HEK293 (cell line): Measurements from ENCODE around the gene NOC4L.

Experiments
- CTCF ChIA-PET: fragments of 350-600 bp; formaldehyde crosslinking; extraction: SDS; loops from one replicate; lab custom pipeline; 2021; ENCODE audit warnings: antibody characterized with exemption; lab: Yijun Ruan, JAX
- POLR2A ChIA-PET: fragments of 300-600 bp; formaldehyde crosslinking; extraction: SDS; loops from one replicate; lab custom pipeline; 2020; ENCODE audit warnings: antibody characterized with exemption, inconsistent platforms; lab: Yijun Ruan, JAX
- H3K27ac ChIP-seq: fragments of 200-500 bp; sonication (Bioruptor generic); 2 replicates; pipeline ENCODE4 v1.5.1; 2014; ENCODE audit warnings: low read depth, low read length, control low read depth, inconsistent platforms; ENCODE audit errors: extremely low read depth
- H3K36me3 ChIP-seq, 2 experiments: fragments of 200-500 bp in 1 of 2; sonication (Bioruptor generic) in 1 of 2; 1 replicate in 1 of 2; 2 replicates in 1 of 2; pipeline ENCODE4 v1.5.1; 2014 to 2017; ENCODE audit warnings: inconsistent platforms in 2 of 2, low read length in 2 of 2; ENCODE audit not compliant: control insufficient read depth in 2 of 2, insufficient read depth in 1 of 2
- H3K4me1 ChIP-seq: fragments of 200-500 bp; sonication (Bioruptor generic); 2 replicates; pipeline ENCODE4 v1.5.1; 2014; ENCODE audit warnings: mild to moderate bottlenecking, low read length, inconsistent platforms; ENCODE audit not compliant: control insufficient read depth, insufficient read depth
- H3K4me3 ChIP-seq: 2 replicates; pipeline ENCODE4 v1.5.1; 2011; ENCODE audit warnings: low read depth, mild to moderate bottlenecking, control low read depth, low read length, moderate library complexity
- H3K9me3 ChIP-seq: fragments of 200-500 bp; sonication (Bioruptor generic); 2 replicates; pipeline ENCODE4 v1.5.1; 2014; ENCODE audit warnings: low read depth, low read length, inconsistent platforms; ENCODE audit not compliant: control insufficient read depth, insufficient read depth
- HOXD13 ChIP-seq: sonication (generic); formaldehyde crosslinking; IDR thresholded peaks from 2 replicates; pipeline ENCODE4 v1.8.0; 2022; ENCODE audit warnings: missing genetic modification reagents, borderline replicate concordance
- KLF7 ChIP-seq: fragments of 450-650 bp; formaldehyde crosslinking; IDR thresholded peaks from 2 replicates; pipeline ENCODE4 v1.5.1; 2016; ENCODE audit warnings: missing biosample characterization, missing genetic modification characterization, borderline replicate concordance
- KLF8 ChIP-seq: fragments of 450-650 bp; formaldehyde crosslinking; IDR thresholded peaks from 2 replicates; pipeline ENCODE4 v1.5.1; 2016; ENCODE audit warnings: missing biosample characterization, missing genetic modification characterization
- OSR2 ChIP-seq: fragments of 450-650 bp; formaldehyde crosslinking; IDR thresholded peaks from 2 replicates; pipeline ENCODE4 v1.5.1; 2016; ENCODE audit warnings: missing biosample characterization, missing genetic modification characterization
- SP7 ChIP-seq: fragments of 450-650 bp; formaldehyde crosslinking; IDR thresholded peaks from 2 replicates; pipeline ENCODE4 v1.5.1; 2016; ENCODE audit warnings: missing biosample characterization, missing genetic modification characterization
- TRIM28 ChIP-seq: IDR thresholded peaks from 2 replicates; pipeline ENCODE4 v1.6.1; 2011; ENCODE audit warnings: low read length, control low read depth, borderline replicate concordance
- ZNF184 ChIP-seq: fragments of 450-650 bp; IDR thresholded peaks from 2 replicates; pipeline ENCODE4 v1.5.1; 2018; ENCODE audit warnings: missing biosample characterization, mild to moderate bottlenecking, missing genetic modification characterization
- ZNF211 ChIP-seq: fragments of 450-650 bp; formaldehyde crosslinking; IDR thresholded peaks from 2 replicates; pipeline ENCODE4 v1.5.1; 2016; ENCODE audit warnings: low read depth, missing biosample characterization, missing genetic modification characterization
- ZNF544 ChIP-seq: fragments of 450-650 bp; formaldehyde crosslinking; IDR thresholded peaks from 2 replicates; pipeline ENCODE4 v1.5.0; 2017; ENCODE audit warnings: missing biosample characterization, missing genetic modification characterization
- ZNF600 ChIP-seq: fragments of 450-650 bp; formaldehyde crosslinking; IDR thresholded peaks from 2 replicates; pipeline ENCODE4 v1.5.1; 2016; ENCODE audit warnings: missing biosample characterization, missing genetic modification characterization
- ZNF621 ChIP-seq: fragments of 450-650 bp; formaldehyde crosslinking; IDR thresholded peaks from 2 replicates; pipeline ENCODE4 v1.5.1; 2017; ENCODE audit warnings: missing biosample characterization, missing genetic modification characterization
- ZNF670 ChIP-seq: fragments of 450-650 bp; formaldehyde crosslinking; IDR thresholded peaks from 2 replicates; pipeline ENCODE4 v1.5.1; 2016; ENCODE audit warnings: missing biosample characterization, missing genetic modification characterization, low read depth
- TF ChIP-seq, protein P1 (sequence below): fragments of 450-650 bp; formaldehyde crosslinking; IDR thresholded peaks from 2 replicates; pipeline ENCODE4 v1.5.1; 2016; ENCODE audit warnings: missing biosample characterization, missing genetic modification characterization
- TF ChIP-seq, protein P2 (sequence below): fragments of 450-650 bp; formaldehyde crosslinking; IDR thresholded peaks from 2 replicates; pipeline ENCODE4 v1.5.1; 2016; ENCODE audit warnings: missing biosample characterization, missing genetic modification characterization
- TF ChIP-seq, protein P3 (sequence below): fragments of 450-650 bp; formaldehyde crosslinking; IDR thresholded peaks from 2 replicates; pipeline ENCODE4 v1.5.1; 2017; ENCODE audit warnings: missing biosample characterization, mild to moderate bottlenecking, missing genetic modification characterization, moderate library complexity
- TF ChIP-seq, protein P4 (sequence below): fragments of 450-650 bp; formaldehyde crosslinking; IDR thresholded peaks from 2 replicates; pipeline ENCODE4 v1.5.1; 2016; ENCODE audit warnings: missing biosample characterization, missing genetic modification characterization, low read depth
- TF ChIP-seq, protein P5 (sequence below): fragments of 450-650 bp; formaldehyde crosslinking; IDR thresholded peaks from 2 replicates; pipeline ENCODE4 v1.5.1; 2016; ENCODE audit warnings: missing biosample characterization, missing genetic modification characterization, borderline replicate concordance

The NOC4L gene

DNA sequence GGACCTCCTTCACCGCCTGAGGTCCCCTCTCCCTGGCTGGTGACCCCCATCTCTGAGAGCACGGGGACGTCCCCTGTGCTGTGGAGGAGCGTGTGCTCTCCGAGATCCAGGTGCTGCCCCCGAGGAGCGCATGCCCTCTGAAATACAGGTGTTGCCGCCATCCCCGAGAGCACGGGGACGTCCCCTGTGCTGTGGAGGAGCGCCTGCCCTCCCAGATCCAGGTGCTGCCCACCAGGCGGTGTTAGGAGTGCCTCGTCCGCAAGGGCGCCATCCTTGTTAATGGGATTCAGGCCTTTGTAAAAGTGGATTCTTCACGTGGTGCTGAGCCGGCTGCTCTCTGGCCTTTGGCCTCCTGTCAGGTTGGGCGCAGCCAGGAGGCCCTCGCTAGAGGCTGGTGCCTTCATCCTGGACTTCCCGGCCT, 10.1 kb downstream of the NOC4L start (continued):
- TF ChIP-seq, protein P1, sequence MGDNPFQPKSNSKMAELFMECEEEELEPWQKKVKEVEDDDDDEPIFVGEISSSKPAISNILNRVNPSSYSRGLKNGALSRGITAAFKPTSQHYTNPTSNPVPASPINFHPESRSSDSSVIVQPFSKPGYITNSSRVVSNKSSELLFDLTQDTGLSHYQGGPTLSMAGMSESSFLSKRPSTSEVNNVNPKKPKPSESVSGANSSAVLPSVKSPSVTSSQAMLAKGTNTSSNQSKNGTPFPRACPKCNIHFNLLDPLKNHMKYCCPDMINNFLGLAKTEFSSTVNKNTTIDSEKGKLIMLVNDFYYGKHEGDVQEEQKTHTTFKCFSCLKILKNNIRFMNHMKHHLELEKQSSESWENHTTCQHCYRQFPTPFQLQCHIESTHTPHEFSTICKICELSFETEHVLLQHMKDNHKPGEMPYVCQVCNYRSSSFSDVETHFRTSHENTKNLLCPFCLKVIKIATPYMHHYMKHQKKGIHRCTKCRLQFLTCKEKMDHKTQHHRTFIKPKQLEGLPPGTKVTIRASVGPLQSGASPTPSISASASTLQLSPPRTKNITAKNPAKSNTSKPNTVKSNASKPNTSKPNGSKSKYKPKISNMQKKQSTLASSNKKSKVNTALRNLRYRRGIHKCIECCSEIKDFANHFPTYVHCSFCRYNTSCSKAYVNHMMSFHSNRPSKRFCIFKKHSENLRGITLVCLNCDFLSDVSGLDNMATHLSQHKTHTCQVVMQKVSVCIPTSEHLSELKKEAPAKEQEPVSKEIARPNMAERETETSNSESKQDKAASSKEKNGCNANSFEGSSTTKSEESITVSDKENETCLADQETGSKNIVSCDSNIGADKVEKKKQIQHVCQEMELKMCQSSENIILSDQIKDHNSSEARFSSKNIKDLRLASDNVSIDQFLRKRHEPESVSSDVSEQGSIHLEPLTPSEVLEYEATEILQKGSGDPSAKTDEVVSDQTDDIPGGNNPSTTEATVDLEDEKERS: no peak
- TF ChIP-seq, all 188 proteins: peak for 0

DNA sequence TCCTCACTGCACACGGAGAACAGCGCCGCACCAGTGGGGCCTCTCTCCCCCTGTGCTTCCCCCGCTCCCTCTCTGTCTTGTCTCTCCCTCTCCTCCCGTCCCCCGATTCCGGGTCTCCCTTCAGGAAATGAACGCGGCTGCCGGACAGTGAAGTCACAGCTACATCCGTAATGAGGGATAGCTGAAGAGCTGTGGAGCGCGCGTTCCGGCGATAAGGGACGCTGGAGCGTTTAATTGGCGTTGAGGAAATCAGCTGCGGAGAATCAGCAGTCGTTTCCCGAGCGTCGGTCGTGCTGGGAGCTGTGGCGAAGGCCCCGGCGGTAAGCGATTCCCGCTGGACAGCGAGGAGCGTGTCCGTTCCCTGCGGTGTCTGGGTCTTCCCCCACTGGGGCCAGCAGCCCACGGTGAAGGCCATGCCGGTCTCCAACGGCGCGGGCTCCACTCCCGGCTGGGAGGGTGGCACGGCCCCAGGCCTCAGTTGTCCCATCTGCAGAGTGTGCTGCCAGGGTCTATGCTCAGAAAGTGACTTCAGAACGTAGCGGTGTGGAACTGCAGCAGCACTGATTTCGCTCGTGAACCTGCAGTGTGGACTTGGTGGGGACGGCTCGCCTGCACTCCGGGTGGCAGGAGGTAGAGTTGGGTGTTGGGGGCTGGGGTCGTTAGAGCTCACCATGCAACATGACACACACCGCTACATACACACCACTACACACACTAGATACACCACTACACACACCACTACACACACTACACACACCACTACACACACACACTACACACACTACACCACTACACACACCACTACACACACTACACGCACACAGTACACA, 10.9 kb downstream of the NOC4L start:
- TF ChIP-seq KLF8 (tag by site-specific recombination) (0 out of 2 replicates have a peak, but pooled peaks have one; percentile 29), ZNF544 (tag by site-specific recombination) (no peak), ZNF600 (peak; percentile 69; the same call in 1 of the 2 replicates), OSR2 (tag by site-specific recombination) (no peak), ZNF184 (tag by site-specific recombination) (no peak)
- TF ChIP-seq, protein P2, sequence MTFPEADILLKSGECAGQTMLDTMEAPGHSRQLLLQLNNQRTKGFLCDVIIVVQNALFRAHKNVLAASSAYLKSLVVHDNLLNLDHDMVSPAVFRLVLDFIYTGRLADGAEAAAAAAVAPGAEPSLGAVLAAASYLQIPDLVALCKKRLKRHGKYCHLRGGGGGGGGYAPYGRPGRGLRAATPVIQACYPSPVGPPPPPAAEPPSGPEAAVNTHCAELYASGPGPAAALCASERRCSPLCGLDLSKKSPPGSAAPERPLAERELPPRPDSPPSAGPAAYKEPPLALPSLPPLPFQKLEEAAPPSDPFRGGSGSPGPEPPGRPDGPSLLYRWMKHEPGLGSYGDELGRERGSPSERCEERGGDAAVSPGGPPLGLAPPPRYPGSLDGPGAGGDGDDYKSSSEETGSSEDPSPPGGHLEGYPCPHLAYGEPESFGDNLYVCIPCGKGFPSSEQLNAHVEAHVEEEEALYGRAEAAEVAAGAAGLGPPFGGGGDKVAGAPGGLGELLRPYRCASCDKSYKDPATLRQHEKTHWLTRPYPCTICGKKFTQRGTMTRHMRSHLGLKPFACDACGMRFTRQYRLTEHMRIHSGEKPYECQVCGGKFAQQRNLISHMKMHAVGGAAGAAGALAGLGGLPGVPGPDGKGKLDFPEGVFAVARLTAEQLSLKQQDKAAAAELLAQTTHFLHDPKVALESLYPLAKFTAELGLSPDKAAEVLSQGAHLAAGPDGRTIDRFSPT: peak; percentile 43; the same call in 1 of the 2 replicates
- Histone ChIP-seq H3K4me3 (no peak overlapping the region), H3K27ac (no peak overlapping the region), H3K36me3 (peaks cover 13 to 43% of the 10 kb centered on the region in 2 experiments; a peak in 2 of 3 replicates), H3K4me1 (no peaks in the 10 kb centered on the region), H3K9me3 (no peaks in the 10 kb centered on the region)
- CTCF ChIA-PET: interaction anchor here (0.8 to 1.3 kb wide), 3 partner anchors 10 to 259 kb away, joined by 4 to 9 read pairs (median 6); no protein-coding TSS in a partner anchor
- POLR2A ChIA-PET: no interaction called here

DNA sequence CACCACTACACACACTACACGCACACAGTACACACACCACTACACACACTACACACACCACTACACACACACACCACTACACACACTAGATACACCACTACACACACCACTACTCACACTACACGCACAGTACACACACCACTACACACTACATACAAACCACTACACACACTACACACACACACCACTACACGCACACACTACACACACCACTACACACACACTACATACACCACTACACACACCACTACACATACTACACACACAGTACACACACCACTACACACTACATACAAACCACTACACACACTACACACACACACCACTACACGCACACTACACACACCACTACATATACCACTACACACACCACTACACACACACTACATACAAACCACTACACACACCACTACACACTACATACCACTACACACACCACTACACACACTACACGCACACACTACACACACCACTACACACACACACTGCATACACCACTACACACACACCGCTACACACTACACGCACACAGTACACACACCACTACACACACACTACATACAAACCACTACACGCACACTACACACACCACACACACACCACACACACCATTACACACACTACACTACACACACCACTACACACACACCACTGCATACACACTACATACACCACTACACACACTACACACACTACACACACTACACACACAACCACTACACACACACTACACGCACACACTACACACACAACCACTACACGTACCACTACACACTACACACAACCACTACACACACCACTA, 11.7 kb downstream of the NOC4L start:
- ChIA-PET CTCF (interaction anchor here (1.3 kb wide), 2 partner anchors 11 to 258 kb away, joined by 4 to 9 read pairs; no protein-coding TSS in a partner anchor), POLR2A (no interaction called here)
- Histone ChIP-seq H3K36me3 (peaks cover 13 to 43% of the 10 kb centered on the region in 2 experiments; a peak in 2 of 3 replicates), H3K4me3 (no peak overlapping the region), H3K9me3 (no peaks in the 10 kb centered on the region), H3K4me1 (no peaks in the 10 kb centered on the region), H3K27ac (no peak overlapping the region)
- TF ChIP-seq HOXD13 (CRISPR knock-in tag) (no peak), KLF7 (tag by site-specific recombination) (no peak), ZNF670 (tag by site-specific recombination) (0 out of 2 replicates have a peak, but pooled peaks have one; percentile 53), ZNF211 (tag by site-specific recombination) (no peak), ZNF621 (tag by site-specific recombination) (no peak), SP7 (tag by site-specific recombination) (no peak), TRIM28 (no peak)
- TF ChIP-seq, protein P3, sequence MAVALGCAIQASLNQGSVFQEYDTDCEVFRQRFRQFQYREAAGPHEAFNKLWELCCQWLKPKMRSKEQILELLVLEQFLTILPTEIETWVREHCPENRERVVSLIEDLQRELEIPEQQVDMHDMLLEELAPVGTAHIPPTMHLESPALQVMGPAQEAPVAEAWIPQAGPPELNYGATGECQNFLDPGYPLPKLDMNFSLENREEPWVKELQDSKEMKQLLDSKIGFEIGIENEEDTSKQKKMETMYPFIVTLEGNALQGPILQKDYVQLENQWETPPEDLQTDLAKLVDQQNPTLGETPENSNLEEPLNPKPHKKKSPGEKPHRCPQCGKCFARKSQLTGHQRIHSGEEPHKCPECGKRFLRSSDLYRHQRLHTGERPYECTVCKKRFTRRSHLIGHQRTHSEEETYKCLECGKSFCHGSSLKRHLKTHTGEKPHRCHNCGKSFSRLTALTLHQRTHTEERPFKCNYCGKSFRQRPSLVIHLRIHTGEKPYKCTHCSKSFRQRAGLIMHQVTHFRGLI (tag by site-specific recombination): no peak
- TF ChIP-seq, protein P4, sequence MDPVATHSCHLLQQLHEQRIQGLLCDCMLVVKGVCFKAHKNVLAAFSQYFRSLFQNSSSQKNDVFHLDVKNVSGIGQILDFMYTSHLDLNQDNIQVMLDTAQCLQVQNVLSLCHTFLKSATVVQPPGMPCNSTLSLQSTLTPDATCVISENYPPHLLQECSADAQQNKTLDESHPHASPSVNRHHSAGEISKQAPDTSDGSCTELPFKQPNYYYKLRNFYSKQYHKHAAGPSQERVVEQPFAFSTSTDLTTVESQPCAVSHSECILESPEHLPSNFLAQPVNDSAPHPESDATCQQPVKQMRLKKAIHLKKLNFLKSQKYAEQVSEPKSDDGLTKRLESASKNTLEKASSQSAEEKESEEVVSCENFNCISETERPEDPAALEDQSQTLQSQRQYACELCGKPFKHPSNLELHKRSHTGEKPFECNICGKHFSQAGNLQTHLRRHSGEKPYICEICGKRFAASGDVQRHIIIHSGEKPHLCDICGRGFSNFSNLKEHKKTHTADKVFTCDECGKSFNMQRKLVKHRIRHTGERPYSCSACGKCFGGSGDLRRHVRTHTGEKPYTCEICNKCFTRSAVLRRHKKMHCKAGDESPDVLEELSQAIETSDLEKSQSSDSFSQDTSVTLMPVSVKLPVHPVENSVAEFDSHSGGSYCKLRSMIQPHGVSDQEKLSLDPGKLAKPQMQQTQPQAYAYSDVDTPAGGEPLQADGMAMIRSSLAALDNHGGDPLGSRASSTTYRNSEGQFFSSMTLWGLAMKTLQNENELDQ (tag by site-specific recombination): no peak
- TF ChIP-seq, protein P5, sequence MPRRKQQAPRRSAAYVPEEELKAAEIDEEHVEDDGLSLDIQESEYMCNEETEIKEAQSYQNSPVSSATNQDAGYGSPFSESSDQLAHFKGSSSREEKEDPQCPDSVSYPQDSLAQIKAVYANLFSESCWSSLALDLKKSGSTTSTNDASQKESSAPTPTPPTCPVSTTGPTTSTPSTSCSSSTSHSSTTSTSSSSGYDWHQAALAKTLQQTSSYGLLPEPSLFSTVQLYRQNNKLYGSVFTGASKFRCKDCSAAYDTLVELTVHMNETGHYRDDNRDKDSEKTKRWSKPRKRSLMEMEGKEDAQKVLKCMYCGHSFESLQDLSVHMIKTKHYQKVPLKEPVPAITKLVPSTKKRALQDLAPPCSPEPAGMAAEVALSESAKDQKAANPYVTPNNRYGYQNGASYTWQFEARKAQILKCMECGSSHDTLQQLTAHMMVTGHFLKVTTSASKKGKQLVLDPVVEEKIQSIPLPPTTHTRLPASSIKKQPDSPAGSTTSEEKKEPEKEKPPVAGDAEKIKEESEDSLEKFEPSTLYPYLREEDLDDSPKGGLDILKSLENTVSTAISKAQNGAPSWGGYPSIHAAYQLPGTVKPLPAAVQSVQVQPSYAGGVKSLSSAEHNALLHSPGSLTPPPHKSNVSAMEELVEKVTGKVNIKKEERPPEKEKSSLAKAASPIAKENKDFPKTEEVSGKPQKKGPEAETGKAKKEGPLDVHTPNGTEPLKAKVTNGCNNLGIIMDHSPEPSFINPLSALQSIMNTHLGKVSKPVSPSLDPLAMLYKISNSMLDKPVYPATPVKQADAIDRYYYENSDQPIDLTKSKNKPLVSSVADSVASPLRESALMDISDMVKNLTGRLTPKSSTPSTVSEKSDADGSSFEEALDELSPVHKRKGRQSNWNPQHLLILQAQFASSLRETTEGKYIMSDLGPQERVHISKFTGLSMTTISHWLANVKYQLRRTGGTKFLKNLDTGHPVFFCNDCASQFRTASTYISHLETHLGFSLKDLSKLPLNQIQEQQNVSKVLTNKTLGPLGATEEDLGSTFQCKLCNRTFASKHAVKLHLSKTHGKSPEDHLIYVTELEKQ (tag by site-specific recombination): no peak
